NCI-H526 treated with DMSO at 0.1 percent for 48 hours (cell line): Measurements from ENCODE around the gene HSPB9.
A peak's percentile ranks its signal among the peaks of the same experiment; 100 is the strongest.
"Not testable (repeated sequence)": the region's sequence is repeated elsewhere in the genome, so short reads cannot be mapped to it uniquely, and the experiment has no call there.

Experiments used
- DNase-seq: peaks from one replicate; lab custom pipeline; 2025; lab: John Stamatoyannopoulos, UW

Gene HSPB9

DNA sequence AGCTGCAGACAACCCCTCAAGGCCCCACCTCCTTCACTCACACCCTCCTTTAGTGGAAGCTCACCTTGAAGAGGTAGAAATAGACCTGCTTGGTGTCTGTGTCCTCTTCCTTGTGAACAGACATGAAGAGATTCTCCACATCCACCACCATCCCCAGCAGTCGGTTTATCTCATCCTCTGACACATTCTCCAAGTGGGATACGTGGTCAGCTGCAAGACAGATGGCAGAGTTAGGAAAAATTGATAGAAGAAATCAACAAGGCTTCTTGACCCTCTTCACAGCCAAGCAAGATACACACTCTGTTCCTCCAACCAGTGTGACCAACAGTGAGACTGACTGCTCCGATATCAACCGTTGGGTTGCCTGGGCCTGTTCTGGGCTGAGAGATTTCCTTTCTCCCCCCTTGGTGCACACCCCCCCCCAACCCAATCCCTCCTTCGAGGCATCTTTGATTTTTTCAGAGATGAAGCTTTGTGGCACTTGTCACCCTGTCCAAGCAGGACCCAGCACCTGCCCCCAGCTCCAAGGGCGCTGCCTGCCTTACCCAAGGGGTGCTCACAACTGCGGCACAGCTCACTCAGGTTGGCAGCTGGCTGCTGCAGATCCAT is 2.3 kb upstream of the HSPB9 start:
- DNase-seq: no peak

DNA sequence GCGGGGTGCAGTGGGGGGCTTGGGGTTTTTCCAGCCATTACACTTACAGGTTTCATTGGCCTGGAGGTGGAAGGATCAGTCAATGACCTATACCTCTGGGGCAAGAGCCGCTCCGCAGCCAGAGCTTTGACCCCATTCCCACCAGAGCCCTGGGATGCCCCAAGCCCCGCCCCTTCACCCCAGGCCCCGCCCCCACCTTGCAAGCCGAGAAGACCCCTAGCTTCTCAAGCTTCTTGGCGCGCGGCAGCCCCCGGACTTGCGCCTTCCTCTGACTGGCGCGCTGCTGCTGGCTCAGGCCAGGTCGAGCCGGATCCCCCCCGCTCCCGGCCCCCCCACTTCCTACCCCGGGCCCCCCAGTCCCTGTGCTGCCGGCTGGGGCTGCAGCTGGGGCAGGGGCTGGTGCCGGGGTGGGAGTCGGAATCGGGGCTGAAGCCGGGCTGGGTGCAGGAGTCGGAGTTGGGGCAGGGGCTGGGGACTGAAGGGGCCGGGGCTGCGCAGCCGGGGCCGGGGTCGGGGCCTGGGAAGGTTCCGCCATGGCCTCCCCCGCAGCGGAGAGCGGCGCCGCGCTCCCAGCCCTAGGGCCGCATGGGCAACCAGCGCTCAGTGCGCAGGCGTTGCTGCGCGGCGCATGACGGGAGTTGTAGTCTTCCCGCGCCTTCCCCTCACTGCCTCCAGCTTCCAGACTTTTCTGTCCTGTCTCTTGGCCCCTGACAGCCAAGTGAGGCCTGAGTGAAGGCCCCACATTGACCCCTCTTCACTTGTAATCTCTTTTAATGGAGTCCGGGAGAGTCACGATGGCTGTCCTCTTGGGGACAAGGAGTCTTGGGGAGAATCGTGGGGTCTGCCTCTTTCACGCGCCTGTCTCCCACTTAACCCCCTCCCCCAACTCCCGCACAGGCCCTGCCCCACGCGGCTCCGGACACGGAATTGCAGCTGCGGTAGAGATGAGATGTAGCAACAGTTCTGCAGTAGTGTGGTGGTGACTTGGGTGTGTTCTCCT is 1.5 kb upstream of the HSPB9 start, which contains the start of gene KAT2A:
KAT2A (minus strand) TSS at position 598 of the 1,000 bp plus-strand sequence; CDS start at position 535, 63 bp downstream.
- peak; percentile 51 for DNase-seq

DNA sequence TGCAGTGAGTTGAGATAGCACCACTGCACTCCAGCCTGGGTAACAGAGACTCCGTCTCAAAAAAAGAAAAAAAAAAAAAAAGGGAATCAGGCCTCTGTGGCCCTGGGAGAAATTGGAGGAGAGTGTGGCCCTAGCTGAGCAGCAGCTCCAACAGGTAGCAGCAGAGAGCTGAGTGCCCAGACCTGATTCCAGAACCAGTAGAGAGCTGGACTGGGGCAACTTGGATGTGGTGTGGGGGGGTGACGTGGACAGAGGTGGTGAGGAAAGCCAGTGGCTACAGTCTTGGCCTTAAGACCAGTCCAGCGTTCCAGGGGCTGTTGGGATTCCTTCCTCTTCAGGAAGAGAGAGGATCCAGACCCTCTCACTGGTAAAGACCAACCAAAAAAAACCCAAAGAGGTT is 1.7 kb downstream of the HSPB9 start:
- no peak for DNase-seq

DNA sequence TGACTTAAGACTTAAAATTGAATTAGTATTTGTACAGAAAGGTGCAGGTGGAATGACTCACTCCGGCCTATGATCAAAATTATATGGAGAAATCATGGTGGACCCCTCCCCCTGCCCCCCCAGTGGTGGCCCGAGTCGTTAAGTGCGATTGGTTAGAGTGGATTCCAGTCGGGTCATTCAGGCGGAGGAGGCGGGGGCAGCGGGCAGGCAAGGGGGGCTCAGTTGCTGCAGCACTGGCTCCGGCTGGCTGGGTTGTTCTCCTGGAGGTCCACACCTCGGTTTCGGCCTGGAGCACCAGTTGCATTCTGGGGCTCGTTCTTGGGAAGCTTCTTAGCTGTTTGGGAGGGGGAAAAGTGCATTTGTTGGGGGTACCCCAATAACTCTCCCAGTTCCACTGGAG is 3.0 kb downstream of the HSPB9 start:
- DNase-seq: no peak

DNA sequence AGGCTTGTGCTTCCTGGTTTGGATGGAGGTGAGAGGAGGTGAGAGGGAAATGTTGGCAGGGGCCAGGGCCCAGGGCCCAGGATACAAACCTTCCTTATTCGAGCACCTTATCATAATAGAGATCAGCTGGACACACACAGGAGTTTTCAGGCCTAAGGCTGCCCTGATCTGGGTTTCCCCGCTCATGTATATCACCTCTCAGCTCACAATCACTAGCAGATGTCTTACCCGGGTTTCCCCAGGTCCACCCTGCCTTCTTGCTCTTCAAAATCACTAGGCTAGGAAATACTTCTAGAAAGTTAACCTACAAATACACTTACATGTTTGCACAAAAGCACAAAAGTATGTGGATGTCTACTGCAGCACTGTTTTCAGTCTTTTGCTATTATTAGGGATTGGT is 4.2 kb downstream of the HSPB9 start:
- DNase-seq: no peak

DNA sequence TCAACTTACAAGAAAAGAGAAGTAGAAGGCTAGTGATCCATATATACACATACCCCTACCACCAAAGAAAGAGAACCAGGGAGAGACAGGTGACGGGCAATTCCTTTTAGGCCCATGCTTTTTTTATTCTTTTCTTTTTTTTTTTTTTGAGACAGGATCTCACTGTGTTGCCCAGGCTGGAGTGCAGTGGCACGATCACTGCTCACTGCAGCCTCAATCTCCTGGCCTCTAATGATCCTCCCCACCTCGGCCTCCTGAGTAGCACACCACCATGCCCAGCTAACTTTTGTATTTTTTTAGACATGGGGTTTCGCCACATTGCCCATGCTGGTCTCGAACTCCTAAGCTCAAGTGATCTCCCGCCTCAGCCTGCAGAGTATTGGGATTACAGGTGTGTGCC is 4.8 kb downstream of the HSPB9 start:
- no peak for DNase-seq

DNA sequence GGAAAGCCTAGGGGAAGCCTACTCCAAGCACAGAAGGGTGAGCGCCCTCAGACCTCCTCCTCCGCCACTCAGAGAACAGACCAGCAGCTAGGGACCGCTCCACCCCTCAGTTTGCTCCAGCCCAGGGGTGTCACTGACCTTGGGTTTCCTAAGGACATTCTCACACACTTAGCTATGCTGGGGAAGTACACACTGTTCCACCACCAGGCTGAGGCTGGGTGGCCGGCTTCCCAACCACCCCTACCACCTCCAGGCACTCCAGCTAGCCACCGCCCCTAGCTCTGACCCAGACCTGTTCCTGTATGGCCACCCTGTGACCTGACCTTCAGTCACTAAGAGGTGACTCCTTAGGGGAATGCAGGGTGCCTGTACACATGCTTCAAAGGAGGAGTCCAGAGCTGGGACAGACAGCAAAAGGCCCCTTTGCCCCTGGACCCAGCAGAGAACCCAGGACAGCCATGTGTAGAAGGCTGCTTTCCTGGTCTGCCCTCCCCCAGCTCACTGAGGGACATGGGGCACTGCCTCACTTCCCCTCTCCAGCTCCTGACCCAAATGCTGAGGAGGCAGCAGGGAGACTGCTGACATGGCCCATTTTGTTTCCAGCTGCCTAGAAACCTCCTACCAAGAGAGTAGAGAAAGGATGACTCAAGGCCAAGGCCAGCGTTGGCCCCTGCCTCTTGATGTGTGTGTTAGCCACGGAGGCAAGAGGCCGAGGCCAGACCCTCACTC is 6.7 kb downstream of the HSPB9 start:
- DNase-seq: no peak

DNA sequence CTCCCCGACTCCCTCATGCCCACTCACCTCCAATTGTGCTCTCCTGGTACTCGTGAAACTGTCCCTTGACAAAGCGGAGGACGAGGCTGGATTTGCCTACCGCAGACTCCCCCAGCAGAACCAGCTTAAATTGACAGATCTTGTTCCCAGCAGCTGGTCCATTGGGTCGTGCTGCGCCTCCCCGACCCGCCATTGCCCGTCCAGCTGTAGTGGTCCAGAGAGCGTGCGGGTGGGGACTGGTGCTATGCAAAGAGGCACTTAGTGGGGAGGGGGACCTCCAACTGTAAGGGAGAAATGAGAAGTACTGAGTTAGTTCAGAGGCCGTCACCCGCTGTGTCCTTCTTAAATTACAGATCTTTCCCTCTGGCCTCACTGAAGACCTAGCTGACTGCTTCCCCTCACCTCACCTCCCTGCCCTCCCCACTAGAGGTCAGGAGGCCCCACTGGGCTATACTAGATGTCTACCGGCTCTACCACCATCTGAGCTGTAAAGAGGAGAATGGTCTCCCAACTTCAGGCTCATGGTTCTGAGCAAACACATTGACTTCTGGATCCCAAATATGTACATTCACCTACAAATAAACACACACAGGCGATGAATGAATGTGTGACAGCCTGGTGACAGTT is 7.8 kb downstream of the HSPB9 start:
- no peak for DNase-seq

DNA sequence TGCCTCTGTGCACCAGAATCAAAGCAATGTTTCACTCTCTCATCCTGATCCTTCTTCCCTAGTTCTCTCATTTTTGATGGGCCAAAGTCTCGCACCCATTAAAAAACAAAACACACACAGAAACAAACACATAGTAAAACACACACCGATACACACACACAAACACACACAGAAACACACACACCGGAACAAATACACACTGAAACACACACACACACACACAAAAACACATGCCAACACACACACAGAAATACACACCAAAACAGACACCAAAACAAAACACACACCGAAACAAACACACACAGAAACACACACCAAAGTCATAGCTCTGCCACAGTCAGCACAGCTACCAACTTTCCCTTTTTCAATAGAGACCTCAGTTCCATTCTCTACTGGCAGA is 8.6 kb downstream of the HSPB9 start:
- DNase-seq: no peak

DNA sequence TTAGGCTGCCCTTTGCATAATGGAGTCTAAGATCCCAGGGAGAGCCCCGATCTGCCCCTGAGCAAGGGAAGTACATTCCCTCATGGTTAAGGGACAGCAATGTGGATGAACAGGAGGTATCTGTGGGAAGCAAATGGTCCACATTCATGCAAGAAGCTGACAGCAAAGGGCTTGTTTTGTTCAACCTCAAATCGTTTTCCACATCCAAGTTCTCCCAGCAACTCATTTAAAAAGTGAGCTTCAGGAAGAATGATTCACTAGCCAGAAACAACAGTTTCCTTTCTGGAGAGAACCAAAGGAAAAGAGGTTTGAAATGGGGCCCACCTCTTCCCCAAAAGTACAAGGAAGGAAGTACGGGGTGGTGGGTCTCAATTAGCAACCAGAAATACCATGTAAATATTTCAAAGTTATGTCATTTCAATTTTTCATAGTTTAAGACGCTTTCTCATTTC is 9.4 kb downstream of the HSPB9 start:
- no peak for DNase-seq

DNA sequence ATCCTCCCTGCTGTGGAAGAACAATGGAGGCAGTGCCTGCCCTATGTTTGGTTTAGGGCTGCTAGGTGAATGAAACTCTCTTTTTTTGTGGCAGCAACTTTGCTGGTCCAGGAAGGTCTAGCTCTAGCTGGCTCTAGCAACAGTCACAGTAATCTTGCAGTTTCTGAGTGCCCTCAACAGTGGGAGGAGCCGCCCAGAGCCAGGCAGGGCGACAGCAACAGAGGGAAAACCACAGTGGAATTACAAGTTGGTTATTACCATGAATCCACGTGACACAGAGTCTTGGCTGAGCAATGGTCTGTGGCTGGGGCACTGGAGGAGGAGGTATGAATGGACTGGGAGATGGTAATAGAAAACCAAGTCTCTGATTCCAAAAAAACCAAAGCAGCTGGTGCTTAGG is 10.3 kb downstream of the HSPB9 start:
- DNase-seq: peak; percentile 40

DNA sequence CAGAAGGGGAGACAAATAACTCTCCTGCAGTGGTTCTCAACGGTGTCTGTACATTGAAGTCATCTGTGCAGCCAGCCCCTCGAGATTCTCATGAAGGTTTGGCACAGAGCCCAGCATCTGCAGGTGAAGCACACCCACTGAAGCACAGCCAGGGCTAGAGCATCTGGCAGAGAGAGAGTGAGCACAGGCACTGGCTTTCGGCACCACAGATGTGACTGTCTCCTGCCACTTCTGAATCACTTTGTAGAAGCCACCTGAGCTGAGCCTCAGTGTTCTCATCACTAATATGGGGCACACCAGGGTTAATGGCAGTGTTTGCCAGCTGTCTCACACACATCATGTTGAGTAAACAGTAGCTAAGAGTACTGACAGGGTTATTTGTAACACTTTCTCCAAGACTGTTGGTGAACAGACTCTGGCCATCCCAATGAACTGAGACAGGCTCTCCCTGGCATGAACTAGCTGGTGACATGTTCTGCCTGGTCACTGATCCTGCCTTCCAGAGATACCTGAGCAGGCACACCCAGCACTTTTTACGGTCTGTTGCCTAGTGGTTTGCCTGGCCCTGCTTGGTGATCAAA is 10.9 kb downstream of the HSPB9 start:
- no peak for DNase-seq

DNA sequence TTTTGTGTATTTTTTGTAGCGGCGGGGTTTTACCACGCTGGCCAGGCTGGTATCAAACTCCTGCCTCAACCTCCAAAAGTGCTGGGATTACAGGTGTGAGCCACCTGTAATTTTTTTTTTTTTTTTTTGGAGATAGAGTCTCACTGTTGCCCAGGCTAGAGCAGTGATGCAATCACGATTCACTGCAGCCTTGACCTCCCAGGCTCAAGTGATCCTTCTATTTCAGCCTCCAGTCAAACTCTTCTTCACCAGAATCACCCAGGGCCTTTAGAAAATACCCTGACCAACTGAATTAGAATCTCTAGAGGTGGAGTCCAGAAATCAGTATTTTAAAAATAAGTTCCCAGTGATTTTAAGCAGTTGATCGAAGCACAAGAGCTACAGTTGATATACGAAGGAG is 12.5 kb downstream of the HSPB9 start:
- no peak for DNase-seq

DNA sequence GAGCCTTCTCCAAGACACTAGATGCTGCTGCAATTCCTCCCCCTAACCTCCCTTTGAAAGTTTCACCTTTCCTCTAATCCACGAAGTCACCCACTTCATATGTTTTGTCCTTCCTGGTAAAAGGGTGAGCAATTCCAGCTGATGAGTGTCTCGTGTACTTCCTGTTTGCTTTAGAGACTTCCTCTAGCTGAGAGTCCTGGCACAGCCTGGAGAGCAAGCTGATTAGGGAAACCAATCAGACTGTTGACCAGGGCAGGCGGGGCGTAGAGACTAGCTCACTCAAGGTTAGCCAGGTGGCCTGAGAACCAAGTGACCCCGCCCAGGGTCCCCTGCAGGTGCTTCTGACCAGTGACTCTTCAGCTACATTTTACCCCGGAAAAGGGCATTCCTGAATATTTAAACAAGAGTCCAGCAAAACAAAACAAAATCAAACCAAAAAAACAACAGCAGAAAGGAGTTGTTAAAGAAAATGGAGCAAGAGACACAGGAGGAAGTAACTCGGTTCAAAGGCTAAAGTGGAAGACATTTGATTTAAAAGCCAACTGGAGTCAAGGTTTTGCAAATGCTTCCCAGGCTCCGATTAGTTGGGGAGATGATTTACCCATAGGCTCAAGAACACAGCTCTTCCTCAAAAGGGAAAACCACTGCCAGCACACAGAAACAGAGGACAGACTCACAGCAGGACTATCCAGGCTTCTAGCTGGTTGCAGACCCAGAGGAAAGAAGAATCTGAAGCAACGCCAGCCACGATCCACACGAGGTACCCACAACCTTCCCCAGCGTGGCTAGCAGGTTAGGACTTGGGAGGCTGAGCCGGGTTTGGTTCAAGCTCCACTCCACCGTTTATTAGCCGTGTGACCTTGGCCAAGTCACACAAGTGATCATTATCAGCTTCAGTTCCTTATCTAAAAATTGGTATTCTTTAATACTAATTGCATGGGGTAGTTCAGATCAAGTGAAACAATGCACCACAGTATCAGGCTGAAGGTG is 13.4 kb downstream of the HSPB9 start:
- no peak for DNase-seq

DNA sequence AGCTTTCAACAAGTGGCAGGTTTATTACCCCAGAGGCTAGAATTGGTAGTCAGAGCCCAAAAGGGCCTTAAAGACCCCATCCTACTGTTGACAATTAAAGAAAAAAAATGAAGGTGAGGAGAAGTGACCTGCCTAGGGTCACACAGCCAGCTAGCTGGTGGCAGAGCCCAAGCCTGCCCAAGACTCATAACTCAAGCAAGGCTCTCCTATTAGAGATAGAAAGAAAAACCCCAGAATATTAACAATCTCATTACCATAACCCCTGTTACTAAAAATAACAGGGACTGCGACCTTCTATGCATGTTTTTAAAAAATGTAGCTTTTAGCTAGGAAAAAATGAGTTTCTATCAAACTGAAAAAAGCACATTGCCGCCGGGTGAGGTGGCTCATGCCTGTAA is 14.0 kb downstream of the HSPB9 start:
- no peak for DNase-seq

DNA sequence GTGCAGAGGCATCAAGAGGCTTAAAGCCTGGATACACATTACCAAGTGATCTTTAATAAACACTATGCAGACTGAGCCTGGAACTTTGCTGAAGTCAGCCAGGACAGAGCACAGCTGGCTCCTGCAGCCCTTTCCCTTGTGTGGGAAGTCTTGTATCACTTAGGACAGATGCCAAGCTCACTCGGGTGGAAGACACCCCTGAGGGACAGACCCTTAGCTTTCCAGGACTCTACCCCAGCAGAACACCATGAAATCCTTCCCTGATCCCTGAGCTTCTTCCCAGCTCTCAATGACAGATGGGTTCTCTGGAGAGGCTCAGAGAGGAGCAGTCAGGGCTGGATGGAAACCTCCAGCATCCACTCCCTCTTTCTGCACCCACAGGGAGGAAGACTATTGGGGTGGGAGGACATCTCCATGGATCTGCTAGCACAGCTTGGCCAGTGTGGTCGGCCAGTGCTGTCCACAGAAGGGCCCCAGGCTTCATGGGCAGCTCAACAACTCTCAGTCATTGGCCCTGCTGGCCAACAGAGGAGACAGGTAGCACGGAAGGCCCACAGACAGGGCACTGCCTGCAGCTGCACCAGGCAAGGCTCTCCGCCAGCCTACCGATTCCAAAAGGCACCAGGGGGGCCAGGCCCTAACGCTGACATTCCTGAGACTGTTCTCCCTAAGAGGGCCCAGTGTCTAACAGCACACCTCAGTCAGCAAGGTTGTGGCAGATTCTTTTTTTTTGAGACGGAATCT is 16.3 kb downstream of the HSPB9 start:
- DNase-seq: no peak

DNA sequence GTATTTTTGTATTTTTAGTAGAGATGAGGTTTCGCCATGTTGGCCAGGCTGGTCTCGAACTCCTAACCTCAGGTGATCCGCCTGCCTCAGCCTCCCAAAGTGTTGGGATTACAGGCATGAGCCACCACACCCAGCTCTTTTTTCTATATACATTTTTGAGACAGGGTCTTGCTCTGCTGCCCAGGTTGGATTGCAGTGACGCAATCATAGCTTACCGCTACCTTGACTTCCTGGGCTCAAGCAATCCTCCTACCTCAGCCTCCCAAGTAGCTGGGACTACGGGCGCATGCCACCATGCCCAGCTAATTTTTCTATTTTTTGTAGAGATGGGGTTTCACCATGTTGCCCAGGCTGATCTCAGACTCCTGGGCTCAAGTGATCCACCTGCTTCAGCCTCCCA is 18.1 kb downstream of the HSPB9 start:
- DNase-seq: not testable (repeated sequence)

DNA sequence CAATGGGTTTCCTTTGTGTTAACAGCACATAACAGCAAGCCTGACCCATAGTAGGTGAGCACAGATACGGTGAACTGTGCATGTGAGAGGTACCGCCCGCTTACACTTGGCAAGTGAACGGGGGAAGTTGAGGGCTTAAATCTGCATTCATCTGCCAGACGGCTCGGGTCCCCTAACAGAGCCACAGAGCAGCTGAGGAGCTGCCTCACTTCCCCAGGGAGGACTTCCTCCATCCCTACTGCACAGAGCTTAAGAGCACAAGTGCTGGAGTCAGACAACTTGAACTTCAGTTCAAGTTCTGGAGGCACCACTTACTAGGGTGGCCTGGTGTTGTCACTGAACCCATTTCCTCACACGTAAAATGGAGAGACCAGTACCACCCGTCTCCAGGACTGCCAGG is 18.8 kb downstream of the HSPB9 start:
- no peak for DNase-seq

DNA sequence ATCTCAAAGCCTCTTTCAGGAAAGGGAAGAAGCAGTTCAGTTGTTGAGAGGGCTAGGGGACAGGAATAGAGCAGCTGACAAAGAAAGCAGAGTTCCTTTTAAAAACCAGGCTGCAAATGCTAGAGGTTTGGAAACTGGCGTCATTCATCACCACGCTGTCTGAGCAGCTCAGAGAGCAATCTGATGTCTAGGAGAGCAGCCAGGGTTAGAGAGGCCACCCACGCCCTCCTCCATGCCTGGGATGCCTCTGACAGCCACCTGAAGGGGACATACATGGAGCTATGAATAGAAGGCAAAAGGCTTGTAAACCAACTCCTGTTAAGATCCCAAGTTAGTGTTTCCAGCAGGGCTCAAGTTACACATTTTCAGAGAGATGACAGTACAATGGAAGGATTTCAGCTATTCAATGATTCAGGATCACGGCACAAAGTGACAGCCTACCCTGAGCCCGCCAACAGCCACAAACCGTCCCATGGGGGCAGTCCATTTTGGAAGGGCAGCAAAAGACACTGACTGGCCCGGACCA is 19.8 kb downstream of the HSPB9 start:
- DNase-seq: no peak
